ENCODE measurements around the gene EPHA4. TPM values are rescaled to one million over a fixed set of nuclear protein-coding genes. Genes with fewer than 3 reads are reported as not detected.

EPHA4 gene
- total and polyA plus RNA-seq, 2 of the 4 experiments (the other 2 are of a cell fraction): 36.9 to 132 TPM

GRCh38 chr2:221426929-221427328 is 145.2 kb downstream of the EPHA4 start:
- Histone ChIP-seq H4K8ac (ENCODE audit: low read depth in 2 of 2, low read length in 2 of 2) (no peak overlapping the region), H2BK20ac (ENCODE audit: low read depth, low read length) (no peak overlapping the region), H3K4me3 (ENCODE audit: insufficient read depth, low read depth, low read length) (no peak overlapping the region), H2AK5ac (ENCODE audit: low read depth, low read length) (no peak overlapping the region), H2BK120ac (ENCODE audit: low read depth, low read length) (no peak overlapping the region), H3K9ac (ENCODE audit: low read depth, low read length) (no peak overlapping the region), H3K36me3 (ENCODE audit: control insufficient read depth, insufficient read depth, low read length) (peaks cover 29% of the 10 kb centered on the region), H3K27me3 (ENCODE audit: control insufficient read depth, insufficient read depth, low read length) (no peaks in the 10 kb centered on the region), H2BK15ac (ENCODE audit: low read depth, low read length) (no peak overlapping the region), H3K4ac (ENCODE audit: low read depth, low read length) (no peak overlapping the region), H4K91ac (ENCODE audit: insufficient read depth, low read depth, low read length) (no peak overlapping the region), H3K4me2 (ENCODE audit: low read depth, low read length) (no peak overlapping the region), H3K9me3 (ENCODE audit: control insufficient read depth, insufficient read depth, low read length) (no peaks in the 10 kb centered on the region), H3K23ac (ENCODE audit: low read depth, low read length) (no peak overlapping the region), H2BK5ac (ENCODE audit: low read depth, low read length, poor library complexity, severe bottlenecking) (no peak overlapping the region), H3K56ac (ENCODE audit: extremely low read depth, insufficient read depth, low read length) (no peak overlapping the region), H3K9me1 (ENCODE audit: insufficient read depth, low read length) (no peaks in the 10 kb centered on the region; the same call in 1 of the 2 replicates), H3K4me1 (ENCODE audit: control insufficient read depth, insufficient read depth, low read length) (peaks cover 4% of the 10 kb centered on the region; the same call in 1 of the 2 replicates), H2AFZ (replicated peaks; ENCODE audit: low read length, poor library complexity) (no peak overlapping the region), H3K79me1 (ENCODE audit: low read depth in 1 of 2, low read length in 2 of 2) (no peaks in the 10 kb centered on the region; a peak in 1 of 4 replicates), H4K20me1 (ENCODE audit: insufficient read depth, low read length) (no peaks in the 10 kb centered on the region), H3K14ac (replicated peaks; ENCODE audit: low read depth, low read length) (no peak overlapping the region), H2AK9ac (replicated peaks; ENCODE audit: low read depth, low read length, poor library complexity) (no peak overlapping the region), H3K27ac (ENCODE audit: insufficient read depth, low read length) (no peak overlapping the region), H3K18ac (ENCODE audit: low read depth, low read length) (no peak overlapping the region), H4K5ac (ENCODE audit: low read depth, low read length) (no peak overlapping the region)
- in situ Hi-C loops (cut with MboI; ENCODE audit: low sequenced_read_pairs) (no loop called here), dilution Hi-C loops (cut with HindIII; ENCODE audit: low sequenced_read_pairs, unreplicated experiment) (no loop called here), intact Hi-C loops (cut with micrococcal nuclease) (loop anchor here (10.0 kb wide), 1 partner anchor 582 kb away; no protein-coding TSS in a partner anchor)
- DNase-seq (no peak), ATAC-seq (ENCODE audit: low read depth) (no peak)
- ChIA-PET POLR2A (ENCODE audit: unreplicated experiment) (no interaction called here), CTCF (interaction anchor here (0.9 kb wide), 1 partner anchor 17 kb away, joined by 3 read pairs; no protein-coding TSS in a partner anchor)
- WGBS, 2 experiments (ENCODE audit: extremely low coverage in 2 of 2, insufficient read length in 1 of 2): no CpG with 5 or more reads among the region's 6 CpGs
- BruUV-seq (replicated peaks): no TSS peak
- no peak for TF ChIP-seq RCOR1 (IDR thresholded peaks at IDR 0.05; ENCODE audit: insufficient replicate concordance, low read length)
- TF ChIP-seq MAFK (IDR thresholded peaks at IDR 0.05; ENCODE audit: low read depth, low read length): no peak
- TF ChIP-seq FOS (IDR thresholded peaks at IDR 0.05; ENCODE audit: low read depth, low read length): no peak
- no peak for TF ChIP-seq SMC3 (IDR thresholded peaks at IDR 0.05; ENCODE audit: low read depth, low read length)
- TF ChIP-seq CEBPB (IDR thresholded peaks at IDR 0.05; ENCODE audit: low read depth, low read length): no peak
- no peak for TF ChIP-seq MAZ (IDR thresholded peaks at IDR 0.05; ENCODE audit: borderline replicate concordance, low read depth, low read length)
- TF ChIP-seq ELK1 (IDR thresholded peaks at IDR 0.05; ENCODE audit: borderline replicate concordance, low read depth, low read length): no peak
